Measurements from ENCODE around the gene HPS5.

DNA sequence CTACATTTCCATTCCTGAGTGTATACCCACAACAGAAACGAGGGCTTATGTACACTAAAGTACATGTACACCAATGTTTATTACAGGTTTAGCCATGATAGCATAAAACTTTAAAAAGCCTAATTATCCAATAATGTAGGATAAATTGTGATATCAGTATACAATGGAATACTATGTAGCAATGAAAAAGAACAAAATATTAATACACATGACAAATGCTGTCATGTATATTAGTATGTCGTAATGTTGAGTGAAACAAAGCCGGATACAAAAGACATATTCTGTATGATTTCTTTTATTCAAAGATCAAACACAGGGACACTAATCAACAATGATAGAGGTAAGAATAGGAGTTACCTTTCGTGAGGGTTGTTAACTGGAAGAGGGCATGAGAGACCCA lies 88.0 kb downstream of the HPS5 start:
- TF ChIP-seq EZH2 (IDR thresholded peaks at IDR 0.05; ENCODE audit: borderline replicate concordance, low read length) = no peak
- TF ChIP-seq, protein P1, sequence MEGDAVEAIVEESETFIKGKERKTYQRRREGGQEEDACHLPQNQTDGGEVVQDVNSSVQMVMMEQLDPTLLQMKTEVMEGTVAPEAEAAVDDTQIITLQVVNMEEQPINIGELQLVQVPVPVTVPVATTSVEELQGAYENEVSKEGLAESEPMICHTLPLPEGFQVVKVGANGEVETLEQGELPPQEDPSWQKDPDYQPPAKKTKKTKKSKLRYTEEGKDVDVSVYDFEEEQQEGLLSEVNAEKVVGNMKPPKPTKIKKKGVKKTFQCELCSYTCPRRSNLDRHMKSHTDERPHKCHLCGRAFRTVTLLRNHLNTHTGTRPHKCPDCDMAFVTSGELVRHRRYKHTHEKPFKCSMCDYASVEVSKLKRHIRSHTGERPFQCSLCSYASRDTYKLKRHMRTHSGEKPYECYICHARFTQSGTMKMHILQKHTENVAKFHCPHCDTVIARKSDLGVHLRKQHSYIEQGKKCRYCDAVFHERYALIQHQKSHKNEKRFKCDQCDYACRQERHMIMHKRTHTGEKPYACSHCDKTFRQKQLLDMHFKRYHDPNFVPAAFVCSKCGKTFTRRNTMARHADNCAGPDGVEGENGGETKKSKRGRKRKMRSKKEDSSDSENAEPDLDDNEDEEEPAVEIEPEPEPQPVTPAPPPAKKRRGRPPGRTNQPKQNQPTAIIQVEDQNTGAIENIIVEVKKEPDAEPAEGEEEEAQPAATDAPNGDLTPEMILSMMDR (conservative IDR thresholded peaks at IDR 0.05 in 1 of 2, IDR thresholded peaks at IDR 0.05 in 1 of 2; ENCODE audit: extremely low read depth in 1 of 2, insufficient read depth in 1 of 2, low read depth in 1 of 2, low read length in 2 of 2) = no peak
